Erythroblast (primary cell): ENCODE data around the gene TNFAIP8.

ENCODE experiments used
- DNase-seq, 2 experiments: peaks; one replicate each; lab custom pipeline; 2025; lab: John Stamatoyannopoulos, UW
- GATA1 ChIP-seq: IDR thresholded peaks from 2 replicates; pipeline ENCODE4 v1.6.1; 2011; ENCODE audit warnings: low read depth, mild to moderate bottlenecking, control low read depth, low read length, moderate library complexity
- POLR2A ChIP-seq: IDR thresholded peaks from 2 replicates; pipeline ENCODE4 v1.6.1; 2011; ENCODE audit warnings: mild to moderate bottlenecking, low read length

TNFAIP8 gene

GRCh38 chr5:119393746-119394145 is 37.9 kb downstream of the TNFAIP8 start:
- TF ChIP-seq POLR2A = no peak
- TF ChIP-seq GATA1 = no peak
- no peak for DNase-seq

- no peak for DNase-seq
- TF ChIP-seq GATA1 = no peak
- TF ChIP-seq POLR2A = no peak
Observed at GRCh38 chr5:119395080-119395836, 39.4 kb downstream of the TNFAIP8 start.

GRCh38 chr5:119396030-119396664 is 40.3 kb downstream of the TNFAIP8 start:
- TF ChIP-seq POLR2A = no peak
- TF ChIP-seq GATA1 = no peak
- DNase-seq = no peak

- TF ChIP-seq POLR2A (no peak), GATA1 (no peak)
- DNase-seq = peak; percentile 16 to 34
Observed at GRCh38 chr5:119397518-119398380, 41.9 kb downstream of the TNFAIP8 start.

- DNase-seq = no peak
- TF ChIP-seq POLR2A (no peak), GATA1 (no peak)
Observed at GRCh38 chr5:119398727-119399466, 43.1 kb downstream of the TNFAIP8 start.

GRCh38 chr5:119400245-119400644 is 44.4 kb downstream of the TNFAIP8 start:
- TF ChIP-seq GATA1 (no peak), POLR2A (no peak)
- no peak for DNase-seq

GRCh38 chr5:119402081-119402480 is 46.3 kb downstream of the TNFAIP8 start:
- DNase-seq = no peak
- TF ChIP-seq GATA1 (no peak), POLR2A (no peak)

- DNase-seq = no peak
- TF ChIP-seq POLR2A = no peak
- TF ChIP-seq GATA1 = no peak
Observed at GRCh38 chr5:119402555-119402954, 46.7 kb downstream of the TNFAIP8 start.

GRCh38 chr5:119404033-119404432 is 48.2 kb downstream of the TNFAIP8 start:
- TF ChIP-seq POLR2A = no peak
- TF ChIP-seq GATA1 = no peak
- DNase-seq = no peak

GRCh38 chr5:119405419-119405818 is 49.6 kb downstream of the TNFAIP8 start:
- TF ChIP-seq GATA1 (no peak), POLR2A (no peak)
- DNase-seq = peak in 1 of 2 experiments; percentile 18

- DNase-seq = no peak
- TF ChIP-seq POLR2A (no peak), GATA1 (no peak)
Observed at GRCh38 chr5:119406551-119407110, 50.8 kb downstream of the TNFAIP8 start.

- DNase-seq = peak; percentile 22 to 33
- TF ChIP-seq GATA1 = no peak
- TF ChIP-seq POLR2A = no peak
Observed at GRCh38 chr5:119409235-119409815, 53.5 kb downstream of the TNFAIP8 start.
